ENCODE results near the gene PRR23B.

The PRR23B gene

DNA sequence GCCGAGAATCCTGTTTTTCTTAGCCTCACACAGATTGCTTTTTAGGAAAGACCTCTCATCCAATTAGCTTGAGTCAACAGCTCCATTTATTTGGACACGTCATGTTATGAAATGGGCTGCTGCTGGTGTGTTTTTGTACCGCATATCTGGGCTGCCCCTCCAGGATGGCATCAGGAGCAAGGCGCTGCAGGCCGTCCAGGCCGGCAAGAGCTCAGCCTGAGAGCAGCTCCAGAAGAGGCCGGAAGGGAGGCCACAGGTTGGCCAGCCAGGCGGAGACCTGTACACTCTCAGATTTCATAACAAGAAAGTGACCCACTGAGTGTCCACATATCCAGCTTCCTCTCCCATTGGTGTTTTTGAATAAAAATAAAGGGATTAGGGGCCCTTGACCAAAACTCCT lies 45.4 kb downstream of the PRR23B start:
- DNase-seq, result no peak
- Histone ChIP-seq H3K9me3 (ENCODE audit: control insufficient read depth, low read length) (no peaks in the 10 kb centered on the region), H3K36me3 (ENCODE audit: control insufficient read depth, insufficient read depth, low read length) (no peaks in the 10 kb centered on the region), H3K4me3 (ENCODE audit: insufficient read depth, low read depth, low read length, poor library complexity, severe bottlenecking) (no peak overlapping the region), H3K27me3 (replicated peaks; ENCODE audit: control insufficient read depth, insufficient read depth, low read length, poor library complexity, severe bottlenecking) (no peaks in the 10 kb centered on the region), H3K4me1 (ENCODE audit: control insufficient read depth, insufficient read depth, low read length, poor library complexity, severe bottlenecking) (no peaks in the 10 kb centered on the region), H3K27ac (ENCODE audit: insufficient read depth, low read length, poor library complexity, severe bottlenecking) (no peak overlapping the region)

DNA sequence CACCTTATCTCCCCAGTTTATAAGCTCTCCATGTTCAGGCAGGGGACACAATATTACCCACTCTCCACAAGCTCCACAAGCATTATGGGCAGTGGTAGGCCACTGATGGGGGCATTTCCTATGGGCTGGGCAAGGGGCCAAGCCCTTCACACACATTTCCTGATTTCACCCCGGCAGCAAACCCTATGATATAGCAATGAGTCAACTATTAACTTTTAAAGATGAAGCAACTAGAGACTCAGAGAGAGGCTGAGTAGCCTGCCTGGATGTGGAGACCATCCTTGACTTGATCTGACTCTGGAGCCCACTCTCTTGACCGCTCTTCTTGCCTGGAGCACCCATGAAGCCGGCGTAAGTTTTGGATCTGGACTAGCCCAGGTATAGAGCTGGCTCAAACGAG lies 46.3 kb downstream of the PRR23B start:
- Histone ChIP-seq H3K4me1 (ENCODE audit: control insufficient read depth, insufficient read depth, low read length, poor library complexity, severe bottlenecking) (no peaks in the 10 kb centered on the region), H3K9me3 (ENCODE audit: control insufficient read depth, low read length) (no peaks in the 10 kb centered on the region), H3K4me3 (ENCODE audit: insufficient read depth, low read depth, low read length, poor library complexity, severe bottlenecking) (no peak overlapping the region), H3K27ac (ENCODE audit: insufficient read depth, low read length, poor library complexity, severe bottlenecking) (no peak overlapping the region), H3K27me3 (replicated peaks; ENCODE audit: control insufficient read depth, insufficient read depth, low read length, poor library complexity, severe bottlenecking) (no peaks in the 10 kb centered on the region), H3K36me3 (ENCODE audit: control insufficient read depth, insufficient read depth, low read length) (no peaks in the 10 kb centered on the region)
- no peak for DNase-seq

DNA sequence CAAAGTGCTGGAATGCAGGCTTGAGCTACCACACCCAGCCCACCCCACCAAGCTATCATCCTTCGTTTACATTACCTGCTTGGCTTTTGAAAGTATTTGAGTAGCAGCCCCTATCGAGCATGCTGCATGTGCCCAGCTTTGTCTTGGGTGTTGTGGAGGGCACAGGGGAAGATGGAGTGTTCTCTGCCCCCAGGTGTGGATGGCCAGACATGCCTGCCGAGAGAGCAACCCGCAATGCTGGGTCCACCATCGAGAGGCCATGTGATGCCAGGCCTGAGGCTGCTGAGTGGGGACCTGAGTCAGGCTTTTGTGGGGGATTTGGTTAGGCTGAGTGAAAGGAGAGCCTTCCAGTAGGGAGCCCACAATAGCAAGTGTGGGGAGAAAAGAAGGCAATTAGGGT lies 47.8 kb downstream of the PRR23B start:
- no peaks in the 10 kb centered on the region for H3K36me3 ChIP-seq (ENCODE audit: control insufficient read depth, insufficient read depth, low read length)
- H3K4me3 ChIP-seq (ENCODE audit: insufficient read depth, low read depth, low read length, poor library complexity, severe bottlenecking), result no peak overlapping the region
- DNase-seq, result no peak

GRCh38 chr3:138971766-138972320 lies 48.9 kb downstream of the PRR23B start:
- Histone ChIP-seq H3K36me3 (ENCODE audit: control insufficient read depth, insufficient read depth, low read length) (no peaks in the 10 kb centered on the region), H3K9me3 (ENCODE audit: control insufficient read depth, low read length) (no peaks in the 10 kb centered on the region), H3K4me1 (ENCODE audit: control insufficient read depth, insufficient read depth, low read length, poor library complexity, severe bottlenecking) (no peaks in the 10 kb centered on the region), H3K4me3 (ENCODE audit: insufficient read depth, low read depth, low read length, poor library complexity, severe bottlenecking) (no peak overlapping the region), H3K27me3 (replicated peaks; ENCODE audit: control insufficient read depth, insufficient read depth, low read length, poor library complexity, severe bottlenecking) (no peaks in the 10 kb centered on the region), H3K27ac (ENCODE audit: insufficient read depth, low read length, poor library complexity, severe bottlenecking) (no peak overlapping the region)
- DNase-seq, result no peak

More for the DNA sequence above, 47.8 kb downstream of the PRR23B start:
- Histone ChIP-seq H3K27ac (ENCODE audit: insufficient read depth, low read length, poor library complexity, severe bottlenecking) (no peak overlapping the region), H3K4me1 (ENCODE audit: control insufficient read depth, insufficient read depth, low read length, poor library complexity, severe bottlenecking) (no peaks in the 10 kb centered on the region), H3K27me3 (replicated peaks; ENCODE audit: control insufficient read depth, insufficient read depth, low read length, poor library complexity, severe bottlenecking) (no peaks in the 10 kb centered on the region), H3K9me3 (ENCODE audit: control insufficient read depth, low read length) (no peaks in the 10 kb centered on the region)

Measured in effector memory CD4-positive, alpha-beta T cell (primary cell).